ENCODE data around the gene STXBP2.

- TF ChIP-seq, protein P1, sequence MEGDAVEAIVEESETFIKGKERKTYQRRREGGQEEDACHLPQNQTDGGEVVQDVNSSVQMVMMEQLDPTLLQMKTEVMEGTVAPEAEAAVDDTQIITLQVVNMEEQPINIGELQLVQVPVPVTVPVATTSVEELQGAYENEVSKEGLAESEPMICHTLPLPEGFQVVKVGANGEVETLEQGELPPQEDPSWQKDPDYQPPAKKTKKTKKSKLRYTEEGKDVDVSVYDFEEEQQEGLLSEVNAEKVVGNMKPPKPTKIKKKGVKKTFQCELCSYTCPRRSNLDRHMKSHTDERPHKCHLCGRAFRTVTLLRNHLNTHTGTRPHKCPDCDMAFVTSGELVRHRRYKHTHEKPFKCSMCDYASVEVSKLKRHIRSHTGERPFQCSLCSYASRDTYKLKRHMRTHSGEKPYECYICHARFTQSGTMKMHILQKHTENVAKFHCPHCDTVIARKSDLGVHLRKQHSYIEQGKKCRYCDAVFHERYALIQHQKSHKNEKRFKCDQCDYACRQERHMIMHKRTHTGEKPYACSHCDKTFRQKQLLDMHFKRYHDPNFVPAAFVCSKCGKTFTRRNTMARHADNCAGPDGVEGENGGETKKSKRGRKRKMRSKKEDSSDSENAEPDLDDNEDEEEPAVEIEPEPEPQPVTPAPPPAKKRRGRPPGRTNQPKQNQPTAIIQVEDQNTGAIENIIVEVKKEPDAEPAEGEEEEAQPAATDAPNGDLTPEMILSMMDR (IDR thresholded peaks at IDR 0.05; ENCODE audit: low read depth, low read length, missing input control), result no peak
- TF ChIP-seq, protein P2, sequence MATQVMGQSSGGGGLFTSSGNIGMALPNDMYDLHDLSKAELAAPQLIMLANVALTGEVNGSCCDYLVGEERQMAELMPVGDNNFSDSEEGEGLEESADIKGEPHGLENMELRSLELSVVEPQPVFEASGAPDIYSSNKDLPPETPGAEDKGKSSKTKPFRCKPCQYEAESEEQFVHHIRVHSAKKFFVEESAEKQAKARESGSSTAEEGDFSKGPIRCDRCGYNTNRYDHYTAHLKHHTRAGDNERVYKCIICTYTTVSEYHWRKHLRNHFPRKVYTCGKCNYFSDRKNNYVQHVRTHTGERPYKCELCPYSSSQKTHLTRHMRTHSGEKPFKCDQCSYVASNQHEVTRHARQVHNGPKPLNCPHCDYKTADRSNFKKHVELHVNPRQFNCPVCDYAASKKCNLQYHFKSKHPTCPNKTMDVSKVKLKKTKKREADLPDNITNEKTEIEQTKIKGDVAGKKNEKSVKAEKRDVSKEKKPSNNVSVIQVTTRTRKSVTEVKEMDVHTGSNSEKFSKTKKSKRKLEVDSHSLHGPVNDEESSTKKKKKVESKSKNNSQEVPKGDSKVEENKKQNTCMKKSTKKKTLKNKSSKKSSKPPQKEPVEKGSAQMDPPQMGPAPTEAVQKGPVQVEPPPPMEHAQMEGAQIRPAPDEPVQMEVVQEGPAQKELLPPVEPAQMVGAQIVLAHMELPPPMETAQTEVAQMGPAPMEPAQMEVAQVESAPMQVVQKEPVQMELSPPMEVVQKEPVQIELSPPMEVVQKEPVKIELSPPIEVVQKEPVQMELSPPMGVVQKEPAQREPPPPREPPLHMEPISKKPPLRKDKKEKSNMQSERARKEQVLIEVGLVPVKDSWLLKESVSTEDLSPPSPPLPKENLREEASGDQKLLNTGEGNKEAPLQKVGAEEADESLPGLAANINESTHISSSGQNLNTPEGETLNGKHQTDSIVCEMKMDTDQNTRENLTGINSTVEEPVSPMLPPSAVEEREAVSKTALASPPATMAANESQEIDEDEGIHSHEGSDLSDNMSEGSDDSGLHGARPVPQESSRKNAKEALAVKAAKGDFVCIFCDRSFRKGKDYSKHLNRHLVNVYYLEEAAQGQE (IDR thresholded peaks at IDR 0.05), result no peak
Measured at GRCh38 chr19:7602240-7602934, 34.5 kb upstream of the STXBP2 start.
